PC-3 (cell line): ENCODE measurements around the gene UHMK1.

Source experiments
- EZH2 ChIP-seq: fragments of 300-600 bp; sonication (generic); IDR thresholded peaks from one replicate; pipeline ENCODE4 v1.6.1; 2017; ENCODE audit warnings: antibody characterized with exemption, mild to moderate bottlenecking, low read length; ENCODE audit not compliant: unreplicated experiment
- EZH2phosphoT487 ChIP-seq: fragments of 300-600 bp; sonication (generic); IDR thresholded peaks from 2 replicates; pipeline ENCODE4 v1.6.1; 2018; ENCODE audit warnings: mild to moderate bottlenecking, antibody characterized with exemption, low read length, borderline replicate concordance
- TF ChIP-seq, protein P1 (sequence below): fragments of 300-600 bp; sonication (generic); conservative IDR thresholded peaks from 2 replicates; pipeline ENCODE4 v1.5.1; 2017; ENCODE audit warnings: antibody characterized with exemption, low read depth, mild to moderate bottlenecking, low read length

DNA sequence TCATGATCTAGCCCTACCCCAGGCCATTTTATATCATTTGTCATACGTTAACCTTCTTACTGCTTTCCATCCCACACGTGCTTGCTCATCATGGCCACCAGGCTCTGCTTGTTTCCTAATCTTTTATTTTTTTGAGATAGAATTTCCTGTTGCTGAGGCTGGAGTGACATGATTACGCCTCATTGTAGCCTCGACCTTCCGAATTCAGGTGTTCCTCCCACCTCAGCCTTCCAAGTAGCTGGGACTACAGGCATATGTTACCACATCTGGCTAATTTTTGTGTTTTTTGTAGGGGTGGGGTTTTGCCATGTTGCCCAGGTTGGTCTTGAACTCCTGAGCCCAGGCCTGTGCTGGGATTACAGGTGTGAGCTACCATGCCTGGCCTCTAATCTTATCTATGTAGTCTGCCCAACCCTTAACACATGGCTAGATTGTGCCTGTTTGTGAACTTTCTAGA, 67.2 kb downstream of the UHMK1 start:
- TF ChIP-seq, protein P1, sequence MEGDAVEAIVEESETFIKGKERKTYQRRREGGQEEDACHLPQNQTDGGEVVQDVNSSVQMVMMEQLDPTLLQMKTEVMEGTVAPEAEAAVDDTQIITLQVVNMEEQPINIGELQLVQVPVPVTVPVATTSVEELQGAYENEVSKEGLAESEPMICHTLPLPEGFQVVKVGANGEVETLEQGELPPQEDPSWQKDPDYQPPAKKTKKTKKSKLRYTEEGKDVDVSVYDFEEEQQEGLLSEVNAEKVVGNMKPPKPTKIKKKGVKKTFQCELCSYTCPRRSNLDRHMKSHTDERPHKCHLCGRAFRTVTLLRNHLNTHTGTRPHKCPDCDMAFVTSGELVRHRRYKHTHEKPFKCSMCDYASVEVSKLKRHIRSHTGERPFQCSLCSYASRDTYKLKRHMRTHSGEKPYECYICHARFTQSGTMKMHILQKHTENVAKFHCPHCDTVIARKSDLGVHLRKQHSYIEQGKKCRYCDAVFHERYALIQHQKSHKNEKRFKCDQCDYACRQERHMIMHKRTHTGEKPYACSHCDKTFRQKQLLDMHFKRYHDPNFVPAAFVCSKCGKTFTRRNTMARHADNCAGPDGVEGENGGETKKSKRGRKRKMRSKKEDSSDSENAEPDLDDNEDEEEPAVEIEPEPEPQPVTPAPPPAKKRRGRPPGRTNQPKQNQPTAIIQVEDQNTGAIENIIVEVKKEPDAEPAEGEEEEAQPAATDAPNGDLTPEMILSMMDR, result no peak
- TF ChIP-seq EZH2phosphoT487 (no peak), EZH2 (no peak)
